HepG2 (cell line): Measurements from ENCODE around the gene ZG16B. TPM values are rescaled to one million over a fixed set of nuclear protein-coding genes. Genes with fewer than 3 reads are reported as not detected.

Source experiments
- ATAC-seq: fragments of 200-7000 bp; cut with Tn5 transposase; 3 replicates; pipeline ENCODE4 v1.9.1; 2020; ENCODE audit warnings: mild to moderate bottlenecking, moderate library complexity
- BruUV-seq: library from RNA; stranded (reverse); fragments of 400-500 nt; replicated peaks from 2 replicates; lab custom pipeline; 2021; lab: Mats Ljungman, UMichigan
- CTCF ChIA-PET: fragments of 300-600 bp; formaldehyde crosslinking; extraction: SDS; loops from one replicate; lab custom pipeline; 2021; ENCODE audit warnings: low total read pairs, inconsistent platforms, low intra/inter-chr PET ratio; lab: Yijun Ruan, JAX
- POLR2A ChIA-PET: fragments of 350-600 bp; sonication (Branson Sonifier 250); formaldehyde crosslinking; loops from one replicate; lab custom pipeline; 2020; ENCODE audit warnings: antibody characterized with exemption, inconsistent platforms; lab: Yijun Ruan, JAX
- DNase-seq: peaks from one replicate; pipeline ENCODE4 v3.0.0-alpha.2; 2015; ENCODE audit warnings: low spot score
- FAIRE-seq: peaks from 3 replicates; lab custom pipeline; 2011; peaks lifted over from hg19 to GRCh38; lab: Jason Lieb, UNC
- H2AFZ ChIP-seq: one replicate; pipeline ENCODE4 v1.6.1; 2011; ENCODE audit warnings: low read length, inconsistent platforms
- H3K27ac ChIP-seq: fragments of 300-600 bp; 3 replicates; pipeline ENCODE4 v1.8.0; 2011; ENCODE audit warnings: mixed run types, mild to moderate bottlenecking, mixed read lengths, low read length, inconsistent platforms; ENCODE audit not compliant: insufficient read depth; ENCODE audit errors: extremely low read length
- H3K27me3 ChIP-seq, 2 experiments: fragments of 200-600 bp in 1 of 2; 2 replicates in 1 of 2; 3 replicates in 1 of 2; pipeline versions ENCODE4 v1.6.0 to v1.8.0; 2011; ENCODE audit warnings: low read length in 2 of 2, mild to moderate bottlenecking in 2 of 2, moderate library complexity in 2 of 2, inconsistent platforms in 1 of 2; ENCODE audit not compliant: insufficient read depth in 2 of 2, control insufficient read depth in 1 of 2
- H3K36me3 ChIP-seq, 2 experiments: fragments of 200-600 bp in 1 of 2; replicated peaks in 1 of 2; 2 replicates in 1 of 2; 3 replicates in 1 of 2; pipeline versions ENCODE4 v1.5.1 to v1.8.0; 2011; ENCODE audit warnings: low read length in 2 of 2, inconsistent platforms in 1 of 2; ENCODE audit not compliant: insufficient read depth in 2 of 2, control insufficient read depth in 1 of 2
- H3K4me1 ChIP-seq: 2 replicates; pipeline ENCODE4 v1.5.1; 2012; ENCODE audit warnings: low read length, inconsistent platforms; ENCODE audit not compliant: insufficient read depth
- H3K4me2 ChIP-seq: 2 replicates; pipeline ENCODE4 v1.6.0; 2011; ENCODE audit warnings: low read depth, low read length, inconsistent platforms
- H3K4me3 ChIP-seq, 3 experiments: fragments of 200-600 bp in 1 of 3; sonication (generic), shearing (Covaris generic) in 1 of 3; replicated peaks in 1 of 3; 2 replicates each; pipeline ENCODE4 v1.5.1; 2011 to 2016; ENCODE audit warnings: low read length in 3 of 3, inconsistent platforms in 2 of 3, low read depth in 2 of 3, mild to moderate bottlenecking in 2 of 3, control low read depth in 1 of 3, mixed read lengths in 1 of 3; ENCODE audit not compliant: insufficient read depth in 1 of 3
- H3K79me2 ChIP-seq: one replicate; pipeline ENCODE4 v1.6.1; 2011; ENCODE audit warnings: low read length, inconsistent platforms; ENCODE audit not compliant: insufficient read depth
- H3K9ac ChIP-seq: 2 replicates; pipeline ENCODE4 v1.6.0; 2011; ENCODE audit warnings: mild to moderate bottlenecking, low read depth, low read length, inconsistent platforms; ENCODE audit not compliant: insufficient read depth
- H3K9me3 ChIP-seq: 2 replicates; pipeline ENCODE4 v1.5.1; 2012; ENCODE audit warnings: mild to moderate bottlenecking, low read length
- H4K20me1 ChIP-seq: 2 replicates; pipeline ENCODE4 v1.6.0; 2011; ENCODE audit warnings: inconsistent platforms, mild to moderate bottlenecking, low read length, moderate library complexity; ENCODE audit not compliant: insufficient read depth
- GABPA ChIP-seq, 2 experiments: IDR thresholded peaks; 2 replicates each; pipeline ENCODE4 v1.6.1; 2011 to 2016; ENCODE audit warnings: low read depth in 2 of 2, low read length in 1 of 2, missing biosample characterization in 1 of 2, missing genetic modification characterization in 1 of 2
- NCOA2 ChIP-seq: sonication (generic); formaldehyde crosslinking; IDR thresholded peaks from 2 replicates; pipeline ENCODE4 v1.8.0; 2022; ENCODE audit warnings: inconsistent platforms
- NRL ChIP-seq: sonication (generic); formaldehyde crosslinking; IDR thresholded peaks from 2 replicates; pipeline ENCODE4 v1.5.0; 2020; ENCODE audit warnings: missing genetic modification reagents, mild to moderate bottlenecking, moderate library complexity, borderline replicate concordance
- ONECUT2 ChIP-seq: sonication (generic); formaldehyde crosslinking; IDR thresholded peaks from 2 replicates; pipeline ENCODE4 v1.4.0; 2020; ENCODE audit warnings: missing genetic modification reagents
- PCBP1 ChIP-seq: fragments of 200-400 bp; formaldehyde crosslinking; IDR thresholded peaks from 2 replicates; pipeline ENCODE4 v1.6.1; 2017; ENCODE audit warnings: mild to moderate bottlenecking, low read depth, low read length, borderline replicate concordance
- RARA ChIP-seq: IDR thresholded peaks from 2 replicates; pipeline ENCODE4 v1.6.1; 2016; ENCODE audit warnings: missing genetic modification reagents, missing compliant biosample characterization
- ZNF782 ChIP-seq: sonication (generic); formaldehyde crosslinking; IDR thresholded peaks from 2 replicates; pipeline ENCODE4 v1.4.0; 2020; ENCODE audit warnings: missing genetic modification reagents, mild to moderate bottlenecking, borderline replicate concordance
- ZNF841 ChIP-seq: sonication (generic); formaldehyde crosslinking; IDR thresholded peaks from 2 replicates; pipeline ENCODE4 v1.8.1; 2023; ENCODE audit warnings: missing genetic modification reagents, borderline replicate concordance
- ZNF891 ChIP-seq: sonication (generic); formaldehyde crosslinking; IDR thresholded peaks from 2 replicates; pipeline ENCODE4 v1.5.0; 2020; ENCODE audit warnings: mild to moderate bottlenecking, missing genetic modification reagents
- WGBS: methylation state at CpG from one replicate; pipeline ENCODE4 v1.1.6; 2017; ENCODE audit warnings: low lambda C conversion rate; 5-methylcytosine and 5-hydroxymethylcytosine counted together
- in situ Hi-C: cut with HindIII; loops from 2 replicates; pipeline ENCODE4 v1.10.0; 2017; ENCODE audit warnings: low pct_unique_long_range_greater_than_20kb; ENCODE audit not compliant: extremely low pct_ligation_motif_present
- intact Hi-C: fragments of 100-400 bp; cut with micrococcal nuclease; formaldehyde crosslinking; loops from one replicate; pipeline ENCODE4 v1.10.0; 2022; ENCODE audit not compliant: unreplicated experiment
- polyA plus RNA-seq, 8 experiments: library from polyadenylated mRNA; depleted of rRNA in 3 of 8; stranded (reverse) in 7 of 8; unstranded in 1 of 8; fragments of >200 nt; fragmentation: Illumina TruSeq in 4 of 8; extraction: Trizol in 4 of 8; gene quantifications; 2 replicates each; pipeline versions ENCODE4 v1.2.1 to v1.2.3, GENCODE V29; 2011 to 2016; ENCODE audit warnings: low read depth in 4 of 8, missing spikeins in 1 of 8, mixed read lengths in 1 of 8; ENCODE audit not compliant: insufficient read depth in 1 of 8
- total RNA-seq, 5 experiments: library from RNA; depleted of rRNA; stranded (reverse); fragments of >200 nt; fragmentation: Illumina TruSeq; extraction: Trizol; gene quantifications; 2 replicates each; pipeline ENCODE4 v1.2.3, GENCODE V29; 2016; ENCODE audit warnings: low read depth in 1 of 5
- TF ChIP-seq, protein P1 (sequence below): sonication (generic); IDR thresholded peaks from 2 replicates; pipeline ENCODE4 v1.6.1; 2016; ENCODE audit warnings: low read depth, borderline replicate concordance
- TF ChIP-seq, protein P2 (sequence below): sonication (generic); formaldehyde crosslinking; IDR thresholded peaks from 2 replicates; pipeline ENCODE4 v1.4.0; 2020; ENCODE audit warnings: mild to moderate bottlenecking, low read depth, missing genetic modification reagents
- TF ChIP-seq, protein P3 (sequence below): sonication (generic); formaldehyde crosslinking; IDR thresholded peaks from 2 replicates; pipeline ENCODE4 v1.5.0; 2020; ENCODE audit warnings: missing genetic modification reagents

Gene ZG16B
- total and polyA plus RNA-seq, 2 of the 13 experiments (the other 11 are each of a cell fraction or from before 2014, with no cell fraction given): 1.5 to 11.3 TPM

DNA sequence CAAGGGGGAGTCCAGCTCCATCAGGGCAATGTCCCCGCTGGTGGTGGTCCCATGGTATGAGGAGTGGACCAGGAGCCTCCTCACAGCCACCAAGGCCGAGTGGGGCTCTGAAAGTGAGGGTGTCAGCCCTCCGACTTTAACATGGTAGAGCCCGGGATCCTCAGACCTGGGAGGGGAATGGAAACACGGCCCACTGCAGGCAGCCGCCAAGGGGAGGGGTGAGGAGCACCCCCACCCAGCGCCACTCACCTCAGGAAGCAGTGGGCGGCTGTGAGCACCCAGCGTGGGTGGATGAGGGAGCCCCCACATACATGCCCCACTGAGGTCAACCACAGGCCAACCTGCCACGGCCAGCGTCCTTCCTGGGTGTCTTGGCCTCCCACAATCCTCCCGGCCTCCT lies 10.8 kb downstream of the ZG16B start:
- DNase-seq (no peak), FAIRE-seq (no peak), ATAC-seq (no peak)
- POLR2A ChIA-PET: no interaction called here
- in situ Hi-C loops: no loop called here
- Histone ChIP-seq H3K4me2 (no peak overlapping the region), H3K9me3 (no peaks in the 10 kb centered on the region), H3K4me1 (peaks cover 30% of the 10 kb centered on the region), H3K4me3 (no peak overlapping the region), H2AFZ (no peak overlapping the region), H3K27me3 (peaks cover 3 to 11% of the 10 kb centered on the region in 2 experiments; a peak in 2 of 5 replicates), H3K27ac (no peak overlapping the region), H4K20me1 (no peaks in the 10 kb centered on the region), H3K79me2 (no peaks in the 10 kb centered on the region), H3K9ac (no peak overlapping the region), H3K36me3 (no peaks in the 10 kb centered on the region)
- no peak for TF ChIP-seq NRL (CRISPR knock-in tag)
- TF ChIP-seq, protein P1, sequence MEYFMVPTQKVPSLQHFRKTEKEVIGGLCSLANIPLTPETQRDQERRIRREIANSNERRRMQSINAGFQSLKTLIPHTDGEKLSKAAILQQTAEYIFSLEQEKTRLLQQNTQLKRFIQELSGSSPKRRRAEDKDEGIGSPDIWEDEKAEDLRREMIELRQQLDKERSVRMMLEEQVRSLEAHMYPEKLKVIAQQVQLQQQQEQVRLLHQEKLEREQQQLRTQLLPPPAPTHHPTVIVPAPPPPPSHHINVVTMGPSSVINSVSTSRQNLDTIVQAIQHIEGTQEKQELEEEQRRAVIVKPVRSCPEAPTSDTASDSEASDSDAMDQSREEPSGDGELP: no peak
- no peak for TF ChIP-seq RARA
- TF ChIP-seq NCOA2 (CRISPR knock-in tag): no peak
- no peak for TF ChIP-seq ZNF841 (CRISPR knock-in tag)
- no peak for TF ChIP-seq PCBP1
- TF ChIP-seq, protein P2, sequence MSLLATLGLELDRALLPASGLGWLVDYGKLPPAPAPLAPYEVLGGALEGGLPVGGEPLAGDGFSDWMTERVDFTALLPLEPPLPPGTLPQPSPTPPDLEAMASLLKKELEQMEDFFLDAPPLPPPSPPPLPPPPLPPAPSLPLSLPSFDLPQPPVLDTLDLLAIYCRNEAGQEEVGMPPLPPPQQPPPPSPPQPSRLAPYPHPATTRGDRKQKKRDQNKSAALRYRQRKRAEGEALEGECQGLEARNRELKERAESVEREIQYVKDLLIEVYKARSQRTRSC (CRISPR knock-in tag): no peak
- TF ChIP-seq ZNF782 (CRISPR knock-in tag): no peak
- no peak for TF ChIP-seq ZNF891
- no peak for TF ChIP-seq GABPA (IDR thresholded peaks at IDR 0.05; ENCODE audit: low read depth, low read length)
- no peak for TF ChIP-seq GABPA (CRISPR knock-in tag; IDR thresholded peaks at IDR 0.05; ENCODE audit: low read depth)
- TF ChIP-seq ONECUT2 (CRISPR knock-in tag): no peak
- TF ChIP-seq, protein P3, sequence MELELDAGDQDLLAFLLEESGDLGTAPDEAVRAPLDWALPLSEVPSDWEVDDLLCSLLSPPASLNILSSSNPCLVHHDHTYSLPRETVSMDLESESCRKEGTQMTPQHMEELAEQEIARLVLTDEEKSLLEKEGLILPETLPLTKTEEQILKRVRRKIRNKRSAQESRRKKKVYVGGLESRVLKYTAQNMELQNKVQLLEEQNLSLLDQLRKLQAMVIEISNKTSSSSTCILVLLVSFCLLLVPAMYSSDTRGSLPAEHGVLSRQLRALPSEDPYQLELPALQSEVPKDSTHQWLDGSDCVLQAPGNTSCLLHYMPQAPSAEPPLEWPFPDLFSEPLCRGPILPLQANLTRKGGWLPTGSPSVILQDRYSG: no peak
- 85% methylated on average over 3 of the region's 12 CpGs for WGBS
- no TSS peak for BruUV-seq
- CTCF ChIA-PET: no interaction called here
- intact Hi-C loops: no loop called here
